Gastrocnemius medialis (tissue), 4 donors: ENCODE results near the gene GABRG3. TPM values are rescaled to one million over a fixed set of nuclear protein-coding genes. Genes with fewer than 3 reads are reported as not detected.

Source experiments
- ATAC-seq, 2 donors: fragments of 150-250 bp; one replicate each; pipeline ENCODE4 v1.9.1; 2016
- DNase-seq, 2 donors: peaks; one replicate each; pipeline ENCODE4 v3.0.0-alpha.2; 2019
- H3K27ac ChIP-seq, 4 donors: fragments of 200-600 bp; sonication (generic); 1 replicate in 1 of 4; 2 replicates in 3 of 4; pipeline ENCODE4 v1.5.1; 2016 to 2018; ENCODE audit warnings: mild to moderate bottlenecking in 2 of 4, moderate library complexity in 1 of 4
- H3K27me3 ChIP-seq, 3 donors: fragments of 200-600 bp; sonication (generic) in 2 of 3; 1 replicate in 1 of 3; 2 replicates in 2 of 3; pipeline versions ENCODE4 v1.5.1 to v1.6.0; 2016 to 2019; ENCODE audit warnings: mild to moderate bottlenecking in 1 of 3, moderate library complexity in 1 of 3
- H3K36me3 ChIP-seq, 2 donors: fragments of 200-600 bp; sonication (generic) in 1 of 2; one replicate each; pipeline ENCODE4 v1.5.1; 2017 to 2018
- H3K4me1 ChIP-seq, 2 donors: fragments of 200-600 bp; sonication (generic) in 1 of 2; one replicate each; pipeline ENCODE4 v1.5.1; 2016 to 2017; ENCODE audit warnings: mild to moderate bottlenecking in 2 of 2
- H3K4me3 ChIP-seq, 4 donors: fragments of 200-600 bp; sonication (generic) in 3 of 4; 1 replicate in 1 of 4; 2 replicates in 3 of 4; pipeline ENCODE4 v1.5.1; 2016 to 2019; ENCODE audit warnings: mild to moderate bottlenecking in 2 of 4
- H3K9me3 ChIP-seq, 3 donors: fragments of 200-600 bp; sonication (generic) in 2 of 3; 1 replicate in 1 of 3; 2 replicates in 2 of 3; pipeline ENCODE4 v1.5.1; 2016 to 2019
- POLR2A ChIP-seq, 2 donors: fragments of 450-650 bp; IDR thresholded peaks; one replicate each; pipeline ENCODE4 v1.6.1; 2017; ENCODE audit warnings: antibody characterized with exemption in 2 of 2, mild to moderate bottlenecking in 2 of 2, moderate library complexity in 2 of 2
- in situ Hi-C, 4 donors: fragments of 200-750 bp; cut with MboI; loops; one replicate each; pipeline versions ENCODE4 v1.15.0 to v1.8.0; 2017; ENCODE audit warnings: low sequenced_read_pairs in 4 of 4
- intact Hi-C: fragments of 100-400 bp; cut with DNase I; formaldehyde crosslinking; loops from one replicate; pipeline ENCODE4 v1.15.1; 2023; ENCODE audit warnings: low total_unique reads
- total RNA-seq, 4 donors: library from RNA; depleted of rRNA; stranded (reverse); fragments of >200 nt; gene quantifications; one replicate each; pipeline versions ENCODE4 v1.1.0 to v1.2.3, GENCODE V29; 2016
- TF ChIP-seq, protein P1 (sequence below), 5 experiments: fragments of 450-650 bp in 3 of 5; fragments of 200-600 bp in 2 of 5; sonication (generic) in 2 of 5; IDR thresholded peaks in 4 of 5; conservative IDR thresholded peaks in 1 of 5; 1 replicate in 4 of 5; 2 replicates in 1 of 5; pipeline ENCODE4 v1.5.1; 2016 to 2019; ENCODE audit warnings: antibody characterized with exemption in 5 of 5, mild to moderate bottlenecking in 3 of 5, moderate library complexity in 3 of 5

GABRG3 gene
- total RNA-seq, 4 donors from 2014 or later: not detected

GRCh38 chr15:27464941-27465612 is 494.1 kb downstream of the GABRG3 start:
- ATAC-seq: no peak
- H3K9me3 ChIP-seq: no peaks in the 10 kb centered on the region
- DNase-seq: no peak
- no peak overlapping the region for H3K27ac ChIP-seq
- in situ Hi-C loops: no loop called here
- intact Hi-C loops: no loop called here
- no peaks in the 10 kb centered on the region for H3K27me3 ChIP-seq
- no peak for TF ChIP-seq POLR2A (IDR thresholded peaks at IDR 0.05)
- TF ChIP-seq, protein P1, sequence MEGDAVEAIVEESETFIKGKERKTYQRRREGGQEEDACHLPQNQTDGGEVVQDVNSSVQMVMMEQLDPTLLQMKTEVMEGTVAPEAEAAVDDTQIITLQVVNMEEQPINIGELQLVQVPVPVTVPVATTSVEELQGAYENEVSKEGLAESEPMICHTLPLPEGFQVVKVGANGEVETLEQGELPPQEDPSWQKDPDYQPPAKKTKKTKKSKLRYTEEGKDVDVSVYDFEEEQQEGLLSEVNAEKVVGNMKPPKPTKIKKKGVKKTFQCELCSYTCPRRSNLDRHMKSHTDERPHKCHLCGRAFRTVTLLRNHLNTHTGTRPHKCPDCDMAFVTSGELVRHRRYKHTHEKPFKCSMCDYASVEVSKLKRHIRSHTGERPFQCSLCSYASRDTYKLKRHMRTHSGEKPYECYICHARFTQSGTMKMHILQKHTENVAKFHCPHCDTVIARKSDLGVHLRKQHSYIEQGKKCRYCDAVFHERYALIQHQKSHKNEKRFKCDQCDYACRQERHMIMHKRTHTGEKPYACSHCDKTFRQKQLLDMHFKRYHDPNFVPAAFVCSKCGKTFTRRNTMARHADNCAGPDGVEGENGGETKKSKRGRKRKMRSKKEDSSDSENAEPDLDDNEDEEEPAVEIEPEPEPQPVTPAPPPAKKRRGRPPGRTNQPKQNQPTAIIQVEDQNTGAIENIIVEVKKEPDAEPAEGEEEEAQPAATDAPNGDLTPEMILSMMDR (IDR thresholded peaks at IDR 0.05 in 4 of 5, conservative IDR thresholded peaks at IDR 0.05 in 1 of 5): no peak
- no peak overlapping the region for H3K4me3 ChIP-seq
- no peaks in the 10 kb centered on the region for H3K36me3 ChIP-seq
- no peaks in the 10 kb centered on the region for H3K4me1 ChIP-seq

- DNase-seq (no peak), ATAC-seq (no peak)
- in situ Hi-C loops: no loop called here
- intact Hi-C loops: no loop called here
- TF ChIP-seq, protein P1 (IDR thresholded peaks at IDR 0.05 in 4 of 5, conservative IDR thresholded peaks at IDR 0.05 in 1 of 5): no peak
- no peak for TF ChIP-seq POLR2A (IDR thresholded peaks at IDR 0.05)
- Histone ChIP-seq H3K9me3 (no peaks in the 10 kb centered on the region), H3K36me3 (no peaks in the 10 kb centered on the region), H3K4me1 (no peaks in the 10 kb centered on the region), H3K27ac (no peak overlapping the region), H3K27me3 (no peaks in the 10 kb centered on the region), H3K4me3 (no peak overlapping the region)
Measured at GRCh38 chr15:27466758-27467157, 495.8 kb downstream of the GABRG3 start.

DNA sequence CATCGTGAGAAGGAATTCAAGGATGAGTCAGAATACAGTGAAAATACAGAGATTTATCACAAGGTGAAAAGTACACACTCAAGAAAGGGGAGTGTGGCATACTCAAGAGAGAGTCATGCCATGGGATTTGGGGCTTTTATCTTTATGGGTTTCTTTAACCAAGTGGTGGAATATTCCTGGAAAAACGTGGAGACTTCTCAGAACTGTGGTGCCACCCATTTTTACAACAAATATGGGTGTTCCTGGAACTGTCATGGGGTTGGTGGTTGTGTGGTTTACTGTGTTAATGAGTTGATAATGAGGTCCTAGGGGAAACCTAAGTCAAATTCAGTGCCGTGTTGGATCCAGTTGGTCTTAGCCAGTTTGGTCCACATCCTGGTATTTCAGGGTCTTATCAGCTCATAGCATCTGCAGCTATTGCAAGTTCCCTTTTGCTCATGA is 497.2 kb downstream of the GABRG3 start:
- ATAC-seq (no peak), DNase-seq (no peak)
- intact Hi-C loops: no loop called here
- no peak for TF ChIP-seq POLR2A (IDR thresholded peaks at IDR 0.05)
- TF ChIP-seq, protein P1 (IDR thresholded peaks at IDR 0.05 in 4 of 5, conservative IDR thresholded peaks at IDR 0.05 in 1 of 5): no peak
- Histone ChIP-seq H3K27me3 (no peaks in the 10 kb centered on the region), H3K9me3 (no peaks in the 10 kb centered on the region), H3K27ac (no peak overlapping the region), H3K4me1 (no peaks in the 10 kb centered on the region), H3K4me3 (no peak overlapping the region), H3K36me3 (no peaks in the 10 kb centered on the region)
- in situ Hi-C loops: no loop called here

GRCh38 chr15:27473845-27474244 is 502.9 kb downstream of the GABRG3 start:
- no peak for DNase-seq
- no peak for TF ChIP-seq POLR2A (IDR thresholded peaks at IDR 0.05)
- TF ChIP-seq, protein P1 (IDR thresholded peaks at IDR 0.05 in 4 of 5, conservative IDR thresholded peaks at IDR 0.05 in 1 of 5): no peak
- Histone ChIP-seq H3K27me3 (no peaks in the 10 kb centered on the region), H3K4me3 (no peak overlapping the region), H3K27ac (no peak overlapping the region), H3K4me1 (no peaks in the 10 kb centered on the region), H3K36me3 (no peaks in the 10 kb centered on the region), H3K9me3 (no peaks in the 10 kb centered on the region)
- ATAC-seq: no peak
- intact Hi-C loops (no loop called here), in situ Hi-C loops (no loop called here)

DNA sequence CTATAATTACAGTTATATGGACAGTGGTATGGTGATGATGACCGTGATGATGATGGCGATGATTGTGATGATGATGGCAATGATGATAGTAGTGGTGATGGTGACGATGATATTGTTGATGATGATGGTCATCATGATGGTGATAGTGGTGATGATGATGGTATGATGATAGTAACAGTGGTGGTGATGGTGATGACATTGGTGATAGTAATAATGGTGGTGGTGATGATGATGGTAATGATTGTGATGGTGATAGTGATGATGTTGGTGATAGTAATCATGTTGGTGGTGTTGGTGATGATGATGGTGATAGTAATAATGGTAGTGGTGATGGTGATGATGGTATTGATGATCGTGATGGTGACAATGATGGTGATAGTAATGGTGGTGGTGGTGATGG is 504.4 kb downstream of the GABRG3 start:
- Histone ChIP-seq H3K27me3 (no peaks in the 10 kb centered on the region), H3K27ac (no peak overlapping the region), H3K4me3 (no peak overlapping the region), H3K4me1 (no peaks in the 10 kb centered on the region), H3K36me3 (no peaks in the 10 kb centered on the region), H3K9me3 (no peaks in the 10 kb centered on the region)
- intact Hi-C loops: no loop called here
- in situ Hi-C loops: no loop called here
- no peak for ATAC-seq
- TF ChIP-seq POLR2A (IDR thresholded peaks at IDR 0.05): no peak
- TF ChIP-seq, protein P1 (IDR thresholded peaks at IDR 0.05 in 4 of 5, conservative IDR thresholded peaks at IDR 0.05 in 1 of 5): no peak
- no peak for DNase-seq
